GM12801 (cell line): ENCODE data around the gene SDSL.

Experiments used
- TF ChIP-seq, protein P1 (sequence below): IDR thresholded peaks from one replicate; pipeline ENCODE4 v1.5.1; 2011; ENCODE audit warnings: control low read depth; ENCODE audit not compliant: insufficient read length; ENCODE audit errors: extremely low read depth

Gene SDSL, protein sequence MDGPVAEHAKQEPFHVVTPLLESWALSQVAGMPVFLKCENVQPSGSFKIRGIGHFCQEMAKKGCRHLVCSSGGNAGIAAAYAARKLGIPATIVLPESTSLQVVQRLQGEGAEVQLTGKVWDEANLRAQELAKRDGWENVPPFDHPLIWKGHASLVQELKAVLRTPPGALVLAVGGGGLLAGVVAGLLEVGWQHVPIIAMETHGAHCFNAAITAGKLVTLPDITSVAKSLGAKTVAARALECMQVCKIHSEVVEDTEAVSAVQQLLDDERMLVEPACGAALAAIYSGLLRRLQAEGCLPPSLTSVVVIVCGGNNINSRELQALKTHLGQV

DNA sequence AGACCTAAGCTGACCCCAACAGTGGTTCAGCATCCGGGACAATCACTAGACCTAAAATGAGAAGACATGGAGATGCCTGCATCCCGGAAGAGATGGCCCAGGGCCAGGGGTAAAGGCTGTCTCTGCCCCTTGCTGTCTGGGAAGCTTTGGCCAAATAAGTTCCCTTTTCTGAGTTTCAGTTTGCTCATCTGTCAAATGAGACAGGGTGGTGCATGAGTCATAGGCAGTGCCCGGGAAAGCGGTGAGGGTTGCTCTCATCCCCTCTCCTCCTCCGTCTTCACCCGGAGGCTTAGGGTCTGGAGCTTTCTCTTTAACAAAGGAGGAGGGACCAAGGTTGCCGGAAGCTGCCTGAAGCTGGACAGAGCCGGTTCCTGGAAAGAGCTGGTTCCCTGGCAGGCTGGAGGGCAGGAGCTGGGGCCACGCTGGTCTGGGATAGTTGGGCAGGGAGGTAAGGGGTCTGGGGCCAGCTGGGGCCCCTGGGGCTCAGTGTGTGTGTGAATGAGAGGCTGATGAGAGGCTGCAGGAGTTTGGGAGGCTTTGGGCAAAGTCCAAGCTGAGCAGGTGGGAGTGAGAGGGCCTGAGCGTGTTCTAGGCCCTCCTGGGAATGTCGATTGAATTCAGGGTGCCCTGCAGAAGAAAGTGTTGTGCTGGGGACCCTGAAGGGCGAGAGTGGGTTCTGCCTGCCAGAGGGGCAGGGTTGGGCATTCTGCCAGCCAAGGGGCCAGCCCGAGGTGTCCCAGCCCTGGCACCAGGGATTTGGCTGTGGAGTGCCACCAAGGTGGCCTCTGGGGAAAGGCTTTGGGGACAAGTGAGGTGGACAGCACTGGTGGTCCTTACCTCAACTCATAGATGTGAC, at the start of gene SDSL:
SDSL (plus strand) TSS at position 351 of the 856 bp plus-strand sequence. CDS start 5,603 bp downstream, outside the sequence.
- TF ChIP-seq, protein P1, sequence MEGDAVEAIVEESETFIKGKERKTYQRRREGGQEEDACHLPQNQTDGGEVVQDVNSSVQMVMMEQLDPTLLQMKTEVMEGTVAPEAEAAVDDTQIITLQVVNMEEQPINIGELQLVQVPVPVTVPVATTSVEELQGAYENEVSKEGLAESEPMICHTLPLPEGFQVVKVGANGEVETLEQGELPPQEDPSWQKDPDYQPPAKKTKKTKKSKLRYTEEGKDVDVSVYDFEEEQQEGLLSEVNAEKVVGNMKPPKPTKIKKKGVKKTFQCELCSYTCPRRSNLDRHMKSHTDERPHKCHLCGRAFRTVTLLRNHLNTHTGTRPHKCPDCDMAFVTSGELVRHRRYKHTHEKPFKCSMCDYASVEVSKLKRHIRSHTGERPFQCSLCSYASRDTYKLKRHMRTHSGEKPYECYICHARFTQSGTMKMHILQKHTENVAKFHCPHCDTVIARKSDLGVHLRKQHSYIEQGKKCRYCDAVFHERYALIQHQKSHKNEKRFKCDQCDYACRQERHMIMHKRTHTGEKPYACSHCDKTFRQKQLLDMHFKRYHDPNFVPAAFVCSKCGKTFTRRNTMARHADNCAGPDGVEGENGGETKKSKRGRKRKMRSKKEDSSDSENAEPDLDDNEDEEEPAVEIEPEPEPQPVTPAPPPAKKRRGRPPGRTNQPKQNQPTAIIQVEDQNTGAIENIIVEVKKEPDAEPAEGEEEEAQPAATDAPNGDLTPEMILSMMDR, result no peak

DNA sequence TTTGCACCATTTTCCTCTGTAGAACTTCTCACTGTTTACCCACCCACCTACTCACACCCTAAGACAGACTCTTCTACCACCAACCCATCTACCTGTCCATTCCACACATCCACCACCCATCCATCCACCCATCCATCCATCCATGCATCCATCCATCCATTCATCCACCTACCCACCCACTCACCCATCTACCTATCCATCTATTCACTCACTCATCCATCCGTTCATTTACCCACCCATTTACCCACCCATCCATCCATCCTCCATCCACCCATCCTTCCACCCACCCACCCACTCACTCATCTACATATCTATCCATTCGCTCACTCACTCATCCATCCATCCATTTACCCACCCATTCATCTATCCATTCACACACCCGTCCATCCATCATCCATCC, 48.7 kb upstream of the SDSL start:
- TF ChIP-seq, protein P1, result no peak

DNA sequence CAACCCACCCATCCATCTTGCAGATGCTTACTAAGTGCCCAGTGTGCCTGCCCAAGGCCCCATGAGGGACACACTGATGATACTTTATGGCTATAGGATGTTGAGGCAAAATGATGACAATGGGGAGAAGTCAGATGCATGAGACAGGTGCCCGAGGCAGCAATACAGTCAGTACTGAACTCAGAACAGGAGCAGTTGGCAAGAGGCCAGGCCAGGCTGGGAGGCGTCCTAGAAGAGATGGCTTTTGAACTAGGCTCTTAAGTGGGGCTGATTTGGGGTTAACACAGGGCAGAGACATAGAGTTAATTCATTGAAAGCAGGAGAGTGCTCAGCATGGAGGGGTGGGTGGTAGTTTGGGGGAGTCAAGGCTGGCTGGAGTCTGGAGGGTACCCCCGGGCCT, 48.2 kb upstream of the SDSL start:
- TF ChIP-seq, protein P1, result no peak

DNA sequence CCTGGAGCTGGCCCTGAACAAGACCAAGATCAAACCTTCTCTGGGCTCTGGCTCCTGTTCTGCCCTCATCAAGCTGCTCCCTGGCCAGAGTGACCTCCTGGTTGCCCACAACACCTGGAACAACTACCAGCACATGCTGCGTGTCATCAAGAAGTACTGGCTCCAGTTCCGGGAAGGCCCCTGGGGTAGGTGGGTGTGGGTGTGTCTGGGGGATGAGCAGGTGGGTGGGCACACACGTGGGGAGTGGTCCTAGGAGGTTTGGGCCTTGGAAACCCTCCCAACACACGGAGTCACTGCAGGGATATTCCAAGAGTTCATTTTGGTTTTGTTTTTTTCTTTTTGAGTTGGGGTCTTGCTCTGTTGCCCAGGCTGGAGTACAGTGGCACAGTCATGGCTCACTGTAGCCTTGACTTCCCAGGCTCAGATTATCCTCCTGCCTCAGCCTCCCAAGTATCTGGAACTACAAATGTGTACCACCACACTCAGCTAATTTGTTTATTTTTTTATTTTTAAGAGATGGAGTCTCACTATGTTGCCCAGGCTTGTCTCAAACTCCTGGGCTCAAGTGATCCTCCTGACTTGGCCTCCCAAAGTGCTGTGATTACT, 47.3 kb upstream of the SDSL start:
- TF ChIP-seq, protein P1, result no peak

DNA sequence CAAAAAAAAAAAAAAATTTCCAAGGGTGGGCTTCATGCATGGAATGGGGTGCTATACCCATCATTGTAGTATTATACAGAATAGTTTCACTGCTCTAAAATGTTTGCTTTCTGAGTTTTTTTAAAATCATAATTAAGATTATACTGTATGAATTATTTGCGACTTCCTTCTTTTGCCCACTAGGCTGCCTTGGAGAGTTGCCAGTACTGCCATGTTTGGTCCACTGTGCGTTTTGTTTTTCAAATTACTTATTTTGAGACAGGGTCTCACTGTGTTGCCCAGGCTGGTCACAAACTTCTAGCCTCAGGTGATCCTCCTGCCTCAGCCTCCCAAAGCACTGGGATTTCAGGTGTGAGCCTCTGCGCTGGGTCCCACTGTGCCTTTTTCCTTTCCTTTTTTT, 43.9 kb upstream of the SDSL start:
- TF ChIP-seq, protein P1, result no peak

DNA sequence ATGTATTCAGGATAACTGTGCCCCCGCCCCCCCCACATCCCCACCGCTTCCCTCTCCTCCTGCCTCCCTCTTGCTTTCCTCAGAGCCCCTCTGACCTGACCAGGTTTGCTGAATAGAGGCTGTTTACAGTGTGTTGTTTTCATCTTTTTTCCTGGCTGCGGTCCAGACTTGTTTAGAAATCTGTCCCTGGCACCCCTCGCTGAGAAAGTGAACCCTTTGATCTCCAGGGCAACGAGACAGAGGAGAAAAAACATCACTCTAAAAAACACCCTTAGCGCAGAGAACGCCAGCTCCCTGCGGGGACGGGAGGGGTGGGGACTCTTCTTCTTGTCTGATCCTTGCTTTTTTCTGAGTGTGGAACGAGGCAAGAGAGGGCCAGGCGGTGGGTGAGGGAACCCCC, 41.0 kb upstream of the SDSL start:
- TF ChIP-seq, protein P1, result no peak

DNA sequence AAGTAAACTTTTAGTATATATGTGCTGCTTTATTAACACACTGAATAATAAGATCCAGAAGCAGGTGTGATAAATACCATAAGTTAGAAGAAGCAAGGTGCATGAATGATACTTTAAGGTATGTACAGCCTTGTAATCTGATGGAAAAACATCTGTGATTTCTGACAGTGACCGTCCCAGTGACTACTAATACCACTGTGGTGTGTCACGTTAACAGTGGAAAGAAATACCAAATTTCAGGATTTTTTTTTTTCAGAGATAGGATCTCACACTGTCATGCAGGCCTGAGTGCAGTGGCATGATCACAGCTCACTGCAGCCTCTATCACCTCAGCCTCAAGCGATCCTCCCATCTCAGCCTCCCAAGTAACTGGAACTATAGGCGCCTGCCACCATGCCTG, 40.0 kb upstream of the SDSL start:
- TF ChIP-seq, protein P1, result no peak
